ENCODE data around the gene ZNF138.

Gene ZNF138

DNA sequence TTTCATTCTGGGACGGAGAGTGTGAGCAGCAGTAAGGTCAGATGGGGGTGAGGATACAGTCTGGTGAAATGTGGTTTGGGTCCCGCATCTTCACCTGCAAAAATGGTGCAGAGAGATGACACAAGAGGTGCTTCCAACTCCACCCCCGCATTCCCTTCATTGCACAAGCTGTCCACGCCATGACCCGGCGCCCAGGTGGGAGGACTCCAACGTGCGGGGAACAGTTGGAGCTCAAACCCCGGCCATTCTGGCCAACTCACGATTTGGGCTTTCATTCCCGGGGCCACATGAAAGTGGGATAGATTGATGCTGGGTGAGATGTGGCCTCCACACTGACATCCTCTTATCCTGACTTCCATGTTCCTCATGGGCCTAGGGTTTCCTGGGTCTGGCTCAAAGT, 74.3 kb downstream of the ZNF138 start:
- Histone ChIP-seq H3K4me3 (ENCODE audit: low read depth, low read length) (no peak overlapping the region), H3K9ac (ENCODE audit: low read depth, low read length) (no peak overlapping the region), H3K36me3 (ENCODE audit: control insufficient read depth, insufficient read depth, low read length) (no peaks in the 10 kb centered on the region), H3K27me3 (ENCODE audit: control insufficient read depth, insufficient read depth, low read length) (no peaks in the 10 kb centered on the region), H3K4me1 (ENCODE audit: control insufficient read depth, insufficient read depth, low read length) (no peaks in the 10 kb centered on the region), H3K9me3 (ENCODE audit: control insufficient read depth, insufficient read depth, low read length) (peaks cover 23% of the 10 kb centered on the region; the same call in 1 of the 2 replicates), H3K27ac (ENCODE audit: low read depth, low read length) (no peak overlapping the region)

DNA sequence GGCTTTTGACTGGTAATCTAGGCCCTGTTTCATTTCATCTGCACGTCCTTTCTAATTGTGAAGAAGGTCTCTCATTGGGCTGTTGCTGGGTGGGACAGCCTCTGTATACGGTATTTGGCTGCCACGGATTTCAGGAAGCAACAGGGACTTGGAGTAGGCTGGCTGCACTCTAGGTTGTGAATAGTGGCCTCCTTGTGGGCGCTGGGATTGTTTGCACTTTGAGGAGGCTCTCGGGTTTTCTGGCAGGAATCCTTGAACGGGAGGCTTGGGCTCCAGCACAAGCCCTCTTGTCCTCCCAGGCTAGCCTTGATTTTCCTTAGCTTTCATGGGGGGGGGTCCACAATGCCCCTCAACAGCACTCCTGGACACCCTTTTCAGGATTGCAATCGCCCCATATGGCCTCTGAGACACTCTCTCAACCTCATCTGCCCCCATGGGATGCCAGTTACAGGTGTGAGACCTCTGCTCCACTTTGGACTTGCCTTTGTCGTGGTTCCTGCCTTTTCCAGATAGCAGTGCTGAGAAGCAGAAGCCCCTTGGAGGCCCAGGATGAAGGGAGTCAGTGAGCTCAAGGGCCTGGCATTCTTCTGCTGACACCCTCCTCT, 75.0 kb downstream of the ZNF138 start:
- Histone ChIP-seq H3K27ac (ENCODE audit: low read depth, low read length) (no peak overlapping the region), H3K36me3 (ENCODE audit: control insufficient read depth, insufficient read depth, low read length) (no peaks in the 10 kb centered on the region), H3K4me3 (ENCODE audit: low read depth, low read length) (no peak overlapping the region), H3K27me3 (ENCODE audit: control insufficient read depth, insufficient read depth, low read length) (no peaks in the 10 kb centered on the region), H3K9ac (ENCODE audit: low read depth, low read length) (no peak overlapping the region), H3K4me1 (ENCODE audit: control insufficient read depth, insufficient read depth, low read length) (no peaks in the 10 kb centered on the region), H3K9me3 (ENCODE audit: control insufficient read depth, insufficient read depth, low read length) (peaks cover 23% of the 10 kb centered on the region; the same call in 1 of the 2 replicates)

- no peaks in the 10 kb centered on the region for H3K36me3 ChIP-seq (ENCODE audit: control insufficient read depth, insufficient read depth, low read length)
- H3K9me3 ChIP-seq (ENCODE audit: control insufficient read depth, insufficient read depth, low read length), result peaks cover 22% of the 10 kb centered on the region; the same call in 1 of the 2 replicates
- no peak overlapping the region for H3K9ac ChIP-seq (ENCODE audit: low read depth, low read length)
- H3K4me1 ChIP-seq (ENCODE audit: control insufficient read depth, insufficient read depth, low read length), result no peaks in the 10 kb centered on the region
- H3K4me3 ChIP-seq (ENCODE audit: low read depth, low read length), result no peak overlapping the region
- no peaks in the 10 kb centered on the region for H3K27me3 ChIP-seq (ENCODE audit: control insufficient read depth, insufficient read depth, low read length)
- no peak overlapping the region for H3K27ac ChIP-seq (ENCODE audit: low read depth, low read length)
Measured at GRCh38 chr7:64869912-64870562, 75.8 kb downstream of the ZNF138 start.

DNA sequence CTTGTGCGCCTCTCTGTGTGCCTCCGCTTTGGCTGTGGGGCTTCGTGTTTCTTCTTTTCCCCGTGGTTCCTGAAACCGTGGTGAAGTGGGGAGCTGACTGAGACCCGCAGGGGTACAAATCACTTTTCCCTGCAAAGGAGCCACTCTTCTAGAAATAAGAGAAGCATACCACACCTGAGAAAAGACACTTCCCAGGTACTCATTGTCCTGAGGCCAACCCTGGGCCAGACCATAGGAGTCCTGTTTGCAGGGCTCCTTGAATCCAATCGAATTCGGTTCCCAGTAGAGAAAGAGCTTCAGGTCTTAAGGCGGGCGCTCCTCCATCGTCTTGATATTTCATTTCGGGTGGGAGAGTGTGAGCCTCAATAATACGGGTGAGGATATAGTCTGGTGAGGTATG, 76.4 kb downstream of the ZNF138 start:
- H3K4me3 ChIP-seq (ENCODE audit: low read depth, low read length), result no peak overlapping the region
- H3K36me3 ChIP-seq (ENCODE audit: control insufficient read depth, insufficient read depth, low read length), result no peaks in the 10 kb centered on the region
- H3K27me3 ChIP-seq (ENCODE audit: control insufficient read depth, insufficient read depth, low read length), result no peaks in the 10 kb centered on the region
- peaks cover 22% of the 10 kb centered on the region; the same call in 1 of the 2 replicates for H3K9me3 ChIP-seq (ENCODE audit: control insufficient read depth, insufficient read depth, low read length)
- no peak overlapping the region for H3K27ac ChIP-seq (ENCODE audit: low read depth, low read length)
- H3K9ac ChIP-seq (ENCODE audit: low read depth, low read length), result no peak overlapping the region
- no peaks in the 10 kb centered on the region for H3K4me1 ChIP-seq (ENCODE audit: control insufficient read depth, insufficient read depth, low read length)

DNA sequence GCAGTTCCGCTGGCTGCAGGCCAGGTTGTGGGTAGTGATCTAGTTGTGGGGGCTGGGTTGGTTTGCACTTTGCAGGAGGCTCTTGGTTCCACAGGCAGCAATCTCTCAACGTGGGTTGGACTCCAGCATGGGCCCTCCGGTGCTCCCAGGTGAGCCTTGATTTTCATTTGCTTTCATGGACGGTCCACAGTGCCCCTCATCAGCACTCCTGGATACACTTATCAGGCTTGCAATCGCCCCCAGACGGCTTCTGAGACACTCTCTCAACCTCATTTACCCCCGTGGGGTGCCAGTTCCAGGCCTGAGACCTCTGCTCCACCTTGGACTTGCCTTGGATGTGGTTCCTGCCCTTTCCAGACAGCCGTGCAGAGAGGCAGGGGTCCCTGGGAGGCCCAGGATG, 77.5 kb downstream of the ZNF138 start:
- no peak overlapping the region for H3K9ac ChIP-seq (ENCODE audit: low read depth, low read length)
- peaks cover 9% of the 10 kb centered on the region for H3K27me3 ChIP-seq (ENCODE audit: control insufficient read depth, insufficient read depth, low read length)
- H3K9me3 ChIP-seq (ENCODE audit: control insufficient read depth, insufficient read depth, low read length), result peaks cover 21% of the 10 kb centered on the region; the same call in 1 of the 2 replicates
- H3K4me3 ChIP-seq (ENCODE audit: low read depth, low read length), result no peak overlapping the region
- H3K36me3 ChIP-seq (ENCODE audit: control insufficient read depth, insufficient read depth, low read length), result no peaks in the 10 kb centered on the region
- no peaks in the 10 kb centered on the region for H3K4me1 ChIP-seq (ENCODE audit: control insufficient read depth, insufficient read depth, low read length)
- H3K27ac ChIP-seq (ENCODE audit: low read depth, low read length), result no peak overlapping the region

GRCh38 chr7:64872351-64873154, 78.3 kb downstream of the ZNF138 start:
- H3K36me3 ChIP-seq (ENCODE audit: control insufficient read depth, insufficient read depth, low read length), result no peaks in the 10 kb centered on the region
- peaks cover 19% of the 10 kb centered on the region; the same call in 1 of the 2 replicates for H3K9me3 ChIP-seq (ENCODE audit: control insufficient read depth, insufficient read depth, low read length)
- H3K9ac ChIP-seq (ENCODE audit: low read depth, low read length), result no peak overlapping the region
- H3K27me3 ChIP-seq (ENCODE audit: control insufficient read depth, insufficient read depth, low read length), result peaks cover 16% of the 10 kb centered on the region
- H3K4me1 ChIP-seq (ENCODE audit: control insufficient read depth, insufficient read depth, low read length), result no peaks in the 10 kb centered on the region
- H3K27ac ChIP-seq (ENCODE audit: low read depth, low read length), result no peak overlapping the region
- no peak overlapping the region for H3K4me3 ChIP-seq (ENCODE audit: low read depth, low read length)

GRCh38 chr7:64873155-64873500, 78.9 kb downstream of the ZNF138 start:
- Histone ChIP-seq H3K9ac (ENCODE audit: low read depth, low read length) (no peak overlapping the region), H3K36me3 (ENCODE audit: control insufficient read depth, insufficient read depth, low read length) (no peaks in the 10 kb centered on the region), H3K27me3 (ENCODE audit: control insufficient read depth, insufficient read depth, low read length) (peaks cover 21% of the 10 kb centered on the region), H3K27ac (ENCODE audit: low read depth, low read length) (no peak overlapping the region), H3K4me1 (ENCODE audit: control insufficient read depth, insufficient read depth, low read length) (no peaks in the 10 kb centered on the region), H3K4me3 (ENCODE audit: low read depth, low read length) (no peak overlapping the region), H3K9me3 (ENCODE audit: control insufficient read depth, insufficient read depth, low read length) (peaks cover 16% of the 10 kb centered on the region; the same call in 1 of the 2 replicates)

GRCh38 chr7:64873517-64873916, 79.3 kb downstream of the ZNF138 start:
- H3K36me3 ChIP-seq (ENCODE audit: control insufficient read depth, insufficient read depth, low read length), result no peaks in the 10 kb centered on the region
- H3K9ac ChIP-seq (ENCODE audit: low read depth, low read length), result no peak overlapping the region
- H3K9me3 ChIP-seq (ENCODE audit: control insufficient read depth, insufficient read depth, low read length), result peaks cover 14% of the 10 kb centered on the region; the same call in 1 of the 2 replicates
- H3K4me1 ChIP-seq (ENCODE audit: control insufficient read depth, insufficient read depth, low read length), result no peaks in the 10 kb centered on the region
- H3K4me3 ChIP-seq (ENCODE audit: low read depth, low read length), result no peak overlapping the region
- no peak overlapping the region for H3K27ac ChIP-seq (ENCODE audit: low read depth, low read length)
- H3K27me3 ChIP-seq (ENCODE audit: control insufficient read depth, insufficient read depth, low read length), result peaks cover 24% of the 10 kb centered on the region

GRCh38 chr7:64874114-64874513, 79.9 kb downstream of the ZNF138 start:
- H3K9me3 ChIP-seq (ENCODE audit: control insufficient read depth, insufficient read depth, low read length), result peaks cover 14% of the 10 kb centered on the region; the same call in 1 of the 2 replicates
- no peaks in the 10 kb centered on the region for H3K36me3 ChIP-seq (ENCODE audit: control insufficient read depth, insufficient read depth, low read length)
- peaks cover 24% of the 10 kb centered on the region for H3K27me3 ChIP-seq (ENCODE audit: control insufficient read depth, insufficient read depth, low read length)
- no peak overlapping the region for H3K4me3 ChIP-seq (ENCODE audit: low read depth, low read length)
- no peak overlapping the region for H3K27ac ChIP-seq (ENCODE audit: low read depth, low read length)
- no peaks in the 10 kb centered on the region for H3K4me1 ChIP-seq (ENCODE audit: control insufficient read depth, insufficient read depth, low read length)
- no peak overlapping the region for H3K9ac ChIP-seq (ENCODE audit: low read depth, low read length)

DNA sequence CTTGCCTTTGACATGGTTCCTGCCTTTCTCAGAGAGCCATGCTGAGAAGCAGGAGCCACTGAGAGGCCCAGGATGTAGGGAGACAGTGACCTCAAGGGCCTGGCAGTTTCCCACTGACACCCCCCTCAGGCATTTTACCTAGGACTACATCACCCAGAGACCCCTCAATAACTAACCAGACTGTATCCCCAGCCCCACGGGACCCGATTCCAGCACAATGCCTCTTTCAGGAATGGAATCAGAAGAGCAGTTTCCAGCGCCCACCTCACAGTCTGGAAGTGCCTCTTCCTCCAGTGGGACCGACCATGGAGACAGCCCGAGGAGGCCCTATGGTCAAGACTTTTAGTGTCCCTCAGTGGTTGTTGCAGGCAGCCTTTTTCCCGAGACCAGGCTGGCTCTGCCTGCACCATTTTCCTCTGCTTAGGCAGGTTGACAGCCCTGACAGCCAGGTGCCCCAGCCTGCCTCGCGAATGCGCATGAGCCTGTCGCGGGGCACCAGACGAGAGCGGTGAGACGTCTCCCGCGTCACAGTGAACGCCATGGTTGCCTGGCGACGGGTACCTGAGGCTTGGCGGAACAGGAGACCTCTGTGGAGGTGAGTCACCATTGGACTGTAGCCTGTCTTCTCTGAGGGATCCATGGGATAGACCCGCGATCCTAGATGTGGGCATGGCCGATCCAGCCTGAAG, 80.5 kb downstream of the ZNF138 start:
- Histone ChIP-seq H3K4me3 (ENCODE audit: low read depth, low read length) (no peak overlapping the region), H3K9me3 (ENCODE audit: control insufficient read depth, insufficient read depth, low read length) (peaks cover 14% of the 10 kb centered on the region; the same call in 1 of the 2 replicates)

More for the DNA sequence above, 80.5 kb downstream of the ZNF138 start:
- Histone ChIP-seq H3K36me3 (ENCODE audit: control insufficient read depth, insufficient read depth, low read length) (no peaks in the 10 kb centered on the region), H3K9ac (ENCODE audit: low read depth, low read length) (no peak overlapping the region), H3K27me3 (ENCODE audit: control insufficient read depth, insufficient read depth, low read length) (peaks cover 24% of the 10 kb centered on the region), H3K27ac (ENCODE audit: low read depth, low read length) (no peak overlapping the region), H3K4me1 (ENCODE audit: control insufficient read depth, insufficient read depth, low read length) (no peaks in the 10 kb centered on the region)

All from HUES48 (cell line).